ENCODE measurements around the gene ARHGEF17.

The ARHGEF17 gene

DNA sequence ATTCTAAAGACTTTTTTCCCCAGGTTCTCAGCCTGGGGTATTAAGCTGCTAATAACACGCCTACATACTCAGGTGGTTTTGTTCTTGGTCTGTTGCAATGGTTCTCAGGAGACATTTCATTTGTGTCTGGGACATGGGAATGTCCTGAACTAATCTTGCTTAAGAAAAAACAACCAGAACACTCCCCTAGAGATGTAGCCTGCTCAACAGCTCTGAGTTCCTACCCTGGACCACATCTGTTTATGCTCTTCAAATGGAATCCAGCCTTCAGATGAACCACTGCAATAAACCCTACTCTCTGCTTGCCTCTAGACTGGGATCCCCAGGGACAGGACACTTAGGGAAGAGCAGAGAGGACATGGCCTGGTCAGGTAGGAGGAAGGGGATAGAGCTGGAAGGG, 98.1 kb downstream of the ARHGEF17 start:
- no peak for DNase-seq (ENCODE audit: low read depth in 2 of 2)

DNA sequence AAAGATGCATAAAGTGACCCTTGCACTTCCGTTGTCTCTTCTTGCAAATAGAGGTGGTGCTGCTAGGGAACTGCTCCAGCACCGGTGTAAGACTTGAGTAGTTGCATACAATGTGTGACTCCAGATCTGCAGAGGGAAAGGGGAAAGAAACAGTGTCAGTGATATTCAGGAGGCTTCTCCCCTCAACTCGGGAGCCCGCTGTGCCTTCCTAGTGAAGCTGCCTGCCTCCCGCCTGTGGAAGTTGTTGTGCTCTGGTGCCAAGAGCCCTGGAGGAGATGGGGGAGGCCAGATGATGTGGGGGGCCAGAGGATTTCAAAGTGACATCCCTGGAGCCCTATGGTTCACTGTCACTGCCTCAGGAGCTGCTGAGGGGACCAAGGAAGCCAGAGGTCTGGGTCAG, 98.5 kb downstream of the ARHGEF17 start:
- no peak for DNase-seq (ENCODE audit: low read depth in 2 of 2)

DNA sequence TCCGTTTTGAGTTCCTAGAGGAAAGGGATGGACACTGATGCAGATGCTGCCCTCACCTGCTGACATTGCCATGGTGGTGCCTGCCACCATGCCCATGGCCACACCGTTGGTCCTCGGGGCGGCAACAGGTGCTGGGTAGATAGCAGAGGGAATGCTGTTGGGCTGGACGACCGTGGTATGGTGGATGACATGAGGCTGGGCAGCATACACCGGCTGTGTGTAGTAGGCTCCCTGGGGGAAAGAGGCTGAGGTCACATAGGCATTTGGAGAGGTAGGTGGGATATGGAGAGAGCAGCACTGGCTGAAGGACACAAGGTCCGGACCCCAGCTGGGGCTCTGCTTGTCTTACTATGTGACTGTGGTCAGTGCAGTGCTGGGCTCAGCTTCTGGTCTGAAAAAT, 101.4 kb downstream of the ARHGEF17 start:
- no peak for DNase-seq (ENCODE audit: low read depth in 2 of 2)

DNA sequence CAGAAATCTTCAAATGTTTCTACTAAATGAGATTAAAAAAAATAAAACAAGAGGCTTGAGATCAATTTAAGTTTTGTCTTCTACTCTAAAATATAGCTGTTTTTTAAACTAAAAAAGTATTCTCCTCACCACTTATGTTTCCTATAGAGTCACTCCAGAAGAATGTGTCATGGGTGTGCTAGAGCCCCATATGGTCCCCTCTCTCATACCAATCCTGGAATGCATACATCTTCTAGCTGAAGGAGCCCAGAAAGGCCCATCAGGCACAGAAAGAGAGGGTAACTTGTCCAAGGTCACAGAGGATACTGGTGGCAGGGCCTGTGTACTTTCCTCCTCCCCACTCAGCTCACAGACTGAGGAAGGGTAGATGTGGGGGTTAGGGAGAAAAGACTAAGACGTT, 102.6 kb downstream of the ARHGEF17 start:
- DNase-seq (ENCODE audit: low read depth in 2 of 2), result no peak

DNA sequence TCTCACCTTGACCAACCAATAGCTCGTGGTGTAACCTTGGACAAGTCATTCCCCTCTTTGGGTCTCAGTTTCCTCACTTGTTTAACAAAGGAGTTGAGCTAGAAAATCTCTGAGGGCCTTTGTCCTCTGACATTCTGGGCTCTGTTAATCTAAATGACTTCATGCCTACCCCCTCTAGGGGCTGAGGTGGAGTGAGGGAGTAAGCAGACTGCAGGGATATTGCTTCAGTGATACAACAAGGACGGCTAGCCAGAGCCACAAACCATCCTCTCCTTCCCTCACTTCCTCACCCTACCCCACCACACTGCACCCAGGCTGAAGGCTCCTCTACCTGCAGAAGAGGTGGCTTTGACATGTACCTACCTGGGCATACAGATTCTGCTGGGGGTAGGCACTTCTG, 103.0 kb downstream of the ARHGEF17 start:
- DNase-seq (ENCODE audit: low read depth in 2 of 2), result no peak

DNA sequence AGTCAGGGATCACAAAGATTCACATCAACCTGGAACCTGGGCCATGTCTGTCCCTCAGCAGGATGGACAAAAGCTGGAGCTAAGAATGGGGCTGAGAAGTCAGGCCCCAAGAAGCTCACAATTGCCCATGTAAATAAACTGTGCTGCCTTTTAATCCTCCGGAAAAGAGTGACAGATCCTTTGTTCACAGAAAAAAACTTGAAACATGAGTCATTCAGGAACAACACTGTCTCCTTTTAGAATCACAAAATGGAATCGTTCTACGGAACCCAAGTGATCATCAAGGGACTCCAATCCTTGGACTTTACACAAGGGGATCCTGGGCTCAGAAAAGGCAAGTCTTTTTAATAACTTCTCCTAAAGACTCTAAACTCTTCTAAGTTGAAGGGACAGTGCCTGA, 104.2 kb downstream of the ARHGEF17 start:
- DNase-seq (ENCODE audit: low read depth in 2 of 2), result no peak

DNA sequence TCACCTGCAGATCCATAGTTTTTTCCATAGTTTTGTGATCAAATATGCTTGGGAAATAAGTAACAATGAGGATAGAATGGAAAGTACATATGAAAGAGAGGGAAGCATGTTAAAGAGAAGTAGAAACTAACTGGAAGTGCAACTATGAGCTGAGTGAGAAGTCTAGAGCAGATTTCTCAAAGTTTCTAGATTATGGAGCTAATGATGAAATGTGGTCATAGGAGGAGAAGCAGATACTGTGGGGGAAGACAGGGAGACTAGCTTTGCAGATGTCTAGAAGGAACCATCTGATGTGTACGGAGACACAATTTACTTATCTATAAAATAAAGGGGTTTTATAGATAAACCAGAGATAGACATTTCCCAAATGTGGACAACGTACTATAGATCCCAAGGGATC, 105.2 kb downstream of the ARHGEF17 start:
- DNase-seq (ENCODE audit: low read depth in 2 of 2), result no peak

DNA sequence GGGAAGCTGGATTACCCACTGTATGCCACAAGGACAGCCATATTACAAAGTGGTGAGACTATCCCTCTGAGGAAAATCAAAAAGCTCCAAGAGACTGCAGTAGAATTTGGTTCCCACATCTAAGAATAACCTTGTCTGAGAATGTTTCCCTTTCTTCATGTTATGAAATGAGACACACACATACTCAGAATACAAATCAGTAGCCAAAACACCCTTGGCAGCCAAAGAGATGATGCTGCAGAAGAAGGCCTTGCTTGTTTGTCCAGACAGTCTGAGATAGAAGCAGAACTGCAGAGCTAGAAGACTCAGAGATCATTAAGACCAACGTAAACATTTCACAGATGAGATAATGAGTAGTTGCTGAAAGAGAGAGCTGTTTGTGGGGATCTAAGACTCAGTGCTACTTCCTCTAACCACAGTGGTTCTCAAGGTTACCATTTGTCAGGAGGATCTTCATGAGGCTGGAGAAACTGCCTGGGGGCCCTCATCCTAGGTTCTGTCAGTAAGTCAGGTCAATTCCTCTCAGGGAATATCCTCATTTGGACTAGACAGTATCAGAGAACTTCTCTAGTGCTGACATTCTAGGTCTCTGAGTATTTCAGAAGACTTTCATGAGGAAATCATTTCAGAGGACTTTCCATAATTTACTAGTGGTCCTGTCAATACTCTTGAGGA, 107.0 kb downstream of the ARHGEF17 start:
- DNase-seq (ENCODE audit: low read depth in 2 of 2), result no peak

DNA sequence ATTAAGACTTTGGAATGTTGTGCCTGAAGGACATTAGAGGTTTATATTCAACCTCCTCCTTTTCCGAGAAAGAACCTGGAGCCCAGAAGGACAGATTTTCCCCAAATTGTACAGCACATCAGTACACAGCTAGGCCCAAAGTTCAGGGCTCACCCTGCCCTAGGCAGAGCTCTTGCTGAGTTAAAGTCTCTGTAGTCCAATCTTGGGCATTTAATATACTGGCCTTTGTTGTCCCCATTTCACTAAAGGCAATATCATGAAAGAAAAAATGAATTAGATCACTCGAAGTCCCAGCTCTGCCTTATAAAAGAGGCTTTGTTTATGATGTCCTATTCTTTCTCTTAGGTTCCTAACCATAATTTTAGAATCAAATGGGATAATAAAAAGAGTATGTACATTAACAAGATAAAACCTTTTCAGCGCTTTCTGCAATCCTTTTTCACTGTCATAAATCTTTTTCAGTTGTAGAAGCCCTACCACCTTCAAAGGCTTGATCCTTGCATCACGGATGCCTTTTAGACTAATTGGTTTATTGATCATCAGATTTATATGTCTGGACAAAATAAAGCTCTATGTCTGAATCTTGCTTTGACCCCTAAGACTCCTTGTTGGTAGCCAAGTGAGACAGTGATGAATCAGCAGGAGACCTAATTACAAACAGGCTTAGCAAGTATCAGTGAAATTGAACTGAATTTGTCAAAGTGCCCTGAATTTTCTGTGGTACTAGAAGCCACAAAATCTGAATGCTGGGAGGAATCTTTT, 108.0 kb downstream of the ARHGEF17 start:
- no peak for DNase-seq (ENCODE audit: low read depth in 2 of 2)

DNA sequence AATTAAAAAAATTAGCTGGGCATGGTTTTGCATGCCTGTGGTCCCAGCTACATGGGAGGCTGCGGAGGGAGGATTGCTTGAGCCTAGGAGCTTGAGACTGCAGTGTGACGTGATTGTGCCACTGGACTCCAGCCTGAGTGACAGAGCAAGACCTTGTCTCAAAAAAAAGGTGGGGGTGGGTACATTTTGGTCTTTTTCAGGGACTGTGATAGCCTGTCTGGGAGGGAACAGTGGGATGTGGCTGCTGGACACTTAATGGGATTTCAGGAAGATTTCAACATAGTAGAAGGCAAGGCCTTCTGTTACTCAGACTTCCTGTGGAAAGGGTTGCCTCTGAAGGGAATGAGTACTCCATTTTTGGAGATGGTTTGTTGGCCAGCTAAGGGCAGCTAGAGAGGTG, 108.7 kb downstream of the ARHGEF17 start:
- DNase-seq (ENCODE audit: low read depth in 2 of 2), result no peak
